ENCODE results near the gene MIAT.

MIAT gene

GRCh38 chr22:26709617-26710390 is 52.4 kb downstream of the MIAT start:
- H3K4me2 ChIP-seq (ENCODE audit: low read depth, low read length, poor library complexity, severe bottlenecking) = no peak overlapping the region
- H2AFZ ChIP-seq (ENCODE audit: low read length) = no peak overlapping the region
- no peak overlapping the region for H3K4me3 ChIP-seq (ENCODE audit: low read length, poor library complexity, severe bottlenecking)
- H3K9ac ChIP-seq (ENCODE audit: low read depth, low read length, poor library complexity, severe bottlenecking) = no peak overlapping the region
- peaks cover 6% of the 10 kb centered on the region for H3K4me1 ChIP-seq (ENCODE audit: insufficient read depth, low read length, poor library complexity, severe bottlenecking)
- no peaks in the 10 kb centered on the region for H3F3A ChIP-seq (ENCODE audit: low read depth)
- no peaks in the 10 kb centered on the region for H4K20me1 ChIP-seq (ENCODE audit: insufficient read depth, low read length, poor library complexity, severe bottlenecking)
- H3K27me3 ChIP-seq (ENCODE audit: insufficient read depth, low read length, poor library complexity, severe bottlenecking) = no peaks in the 10 kb centered on the region
- no peaks in the 10 kb centered on the region for H3K9me2 ChIP-seq (replicated peaks; ENCODE audit: low read depth, low read length)
- H3K79me2 ChIP-seq (ENCODE audit: insufficient read depth, low read length) = no peaks in the 10 kb centered on the region
- TF ChIP-seq EZH2phosphoT487 (IDR thresholded peaks at IDR 0.05; ENCODE audit: borderline replicate concordance) (no peak), CTCF (conservative IDR thresholded peaks at IDR 0.05; ENCODE audit: low read length) (no peak)
- H3K36me3 ChIP-seq (ENCODE audit: insufficient read depth, low read length) = no peaks in the 10 kb centered on the region; the same call in none of the 2 replicates
- no peaks in the 10 kb centered on the region; the same call in 1 of the 2 replicates for H3K9me3 ChIP-seq (ENCODE audit: insufficient read depth, low read depth, low read length)

DNA sequence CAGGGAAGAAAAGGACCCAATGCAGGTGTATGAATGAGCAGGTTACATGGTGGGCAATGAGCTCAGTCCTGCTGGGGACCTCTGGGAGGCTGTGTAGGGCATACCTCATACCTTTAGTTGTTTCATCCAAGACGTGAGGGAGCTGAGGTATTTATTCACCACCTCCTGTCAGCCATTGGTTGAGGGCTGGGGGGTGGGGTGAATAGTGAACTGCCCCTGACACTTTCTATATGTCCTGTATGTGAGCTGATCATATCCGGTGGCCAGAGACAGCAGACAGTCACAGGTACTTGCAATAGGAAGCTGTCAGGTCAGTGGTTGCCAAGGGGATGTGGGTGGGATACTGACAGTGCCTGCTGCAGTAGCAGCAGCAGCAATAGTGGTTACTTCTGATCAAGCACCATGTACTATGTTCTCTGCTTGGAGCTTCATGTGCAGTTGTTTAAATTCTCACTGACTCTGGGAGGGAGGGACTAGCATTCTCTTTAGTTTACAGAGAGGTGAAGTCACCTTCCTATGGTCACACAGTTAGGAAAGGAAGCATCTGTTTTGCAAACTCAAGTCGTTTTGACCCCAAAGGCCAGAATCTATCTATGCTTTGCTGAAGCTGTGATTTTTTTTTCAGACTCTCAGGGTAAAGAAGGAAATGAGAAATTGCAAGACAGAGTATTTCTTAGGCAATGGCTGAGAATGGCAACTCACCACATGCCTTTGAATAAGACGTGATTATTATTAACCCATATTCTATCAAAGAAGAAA is 54.0 kb downstream of the MIAT start:
- Histone ChIP-seq H3F3A (ENCODE audit: low read depth) (no peaks in the 10 kb centered on the region), H3K4me2 (ENCODE audit: low read depth, low read length, poor library complexity, severe bottlenecking) (no peak overlapping the region), H3K9me3 (ENCODE audit: insufficient read depth, low read depth, low read length) (no peaks in the 10 kb centered on the region; the same call in 1 of the 2 replicates), H2AFZ (ENCODE audit: low read length) (no peak overlapping the region), H3K4me1 (ENCODE audit: insufficient read depth, low read length, poor library complexity, severe bottlenecking) (peaks cover 6% of the 10 kb centered on the region), H3K36me3 (ENCODE audit: insufficient read depth, low read length) (no peaks in the 10 kb centered on the region; the same call in none of the 2 replicates), H3K9ac (ENCODE audit: low read depth, low read length, poor library complexity, severe bottlenecking) (no peak overlapping the region), H4K20me1 (ENCODE audit: insufficient read depth, low read length, poor library complexity, severe bottlenecking) (no peaks in the 10 kb centered on the region), H3K79me2 (ENCODE audit: insufficient read depth, low read length) (no peaks in the 10 kb centered on the region), H3K27me3 (ENCODE audit: insufficient read depth, low read length, poor library complexity, severe bottlenecking) (no peaks in the 10 kb centered on the region), H3K4me3 (ENCODE audit: low read length, poor library complexity, severe bottlenecking) (no peak overlapping the region), H3K9me2 (replicated peaks; ENCODE audit: low read depth, low read length) (no peaks in the 10 kb centered on the region)
- TF ChIP-seq CTCF (conservative IDR thresholded peaks at IDR 0.05; ENCODE audit: low read length) (no peak), EZH2phosphoT487 (IDR thresholded peaks at IDR 0.05; ENCODE audit: borderline replicate concordance) (no peak)

- no peak overlapping the region for H3K9ac ChIP-seq (ENCODE audit: low read depth, low read length, poor library complexity, severe bottlenecking)
- no peaks in the 10 kb centered on the region for H3K27me3 ChIP-seq (ENCODE audit: insufficient read depth, low read length, poor library complexity, severe bottlenecking)
- H3K4me1 ChIP-seq (ENCODE audit: insufficient read depth, low read length, poor library complexity, severe bottlenecking) = peaks cover 6% of the 10 kb centered on the region
- no peak overlapping the region for H2AFZ ChIP-seq (ENCODE audit: low read length)
- no peaks in the 10 kb centered on the region; the same call in 1 of the 2 replicates for H3K9me3 ChIP-seq (ENCODE audit: insufficient read depth, low read depth, low read length)
- TF ChIP-seq CTCF (conservative IDR thresholded peaks at IDR 0.05; ENCODE audit: low read length) (no peak), EZH2phosphoT487 (IDR thresholded peaks at IDR 0.05; ENCODE audit: borderline replicate concordance) (no peak)
- no peak overlapping the region for H3K4me3 ChIP-seq (ENCODE audit: low read length, poor library complexity, severe bottlenecking)
- no peaks in the 10 kb centered on the region; the same call in 1 of the 2 replicates for H3K36me3 ChIP-seq (ENCODE audit: insufficient read depth, low read length)
- H3F3A ChIP-seq (ENCODE audit: low read depth) = no peaks in the 10 kb centered on the region
- no peaks in the 10 kb centered on the region for H4K20me1 ChIP-seq (ENCODE audit: insufficient read depth, low read length, poor library complexity, severe bottlenecking)
- H3K79me2 ChIP-seq (ENCODE audit: insufficient read depth, low read length) = no peaks in the 10 kb centered on the region
- no peak overlapping the region for H3K4me2 ChIP-seq (ENCODE audit: low read depth, low read length, poor library complexity, severe bottlenecking)
- H3K9me2 ChIP-seq (replicated peaks; ENCODE audit: low read depth, low read length) = no peaks in the 10 kb centered on the region
Measured at GRCh38 chr22:26712158-26712557, 54.8 kb downstream of the MIAT start.

Data from Loucy (cell line).